Adrenal gland (tissue), 12 donors: ENCODE measurements around the gene DOCK3. TPM values are rescaled to one million over a fixed set of nuclear protein-coding genes. Genes with fewer than 3 reads are reported as not detected.
"Not testable (repeated sequence)": the region's sequence is repeated elsewhere in the genome, so short reads cannot be mapped to it uniquely, and the experiment has no call there.

Experiments used
- DNase-seq, 7 donors: peaks; one replicate each; pipeline ENCODE4 v3.0.0-alpha.2; 2019 to 2020
- H3K27ac ChIP-seq, 5 donors: fragments of 200-600 bp; sonication (generic) in 4 of 5; 1 replicate in 3 of 5; 2 replicates in 2 of 5; pipeline versions ENCODE4 v1.5.1 to v1.8.0; 2016 to 2020; ENCODE audit warnings: mild to moderate bottlenecking in 1 of 5
- H3K27me3 ChIP-seq: fragments of 200-600 bp; 2 replicates; pipeline ENCODE4 v1.8.0; 2021
- H3K36me3 ChIP-seq, 2 donors: fragments of 200-600 bp; replicated peaks in 1 of 2; 1 replicate in 1 of 2; 2 replicates in 1 of 2; pipeline versions ENCODE4 v1.5.1 to v1.8.0; 2018 to 2022
- H3K4me1 ChIP-seq, 2 donors: fragments of 200-600 bp; replicated peaks in 1 of 2; 1 replicate in 1 of 2; 2 replicates in 1 of 2; pipeline versions ENCODE4 v1.5.1 to v1.8.0; 2018 to 2021
- H3K4me3 ChIP-seq, 4 donors: fragments of 200-600 bp; sonication (generic) in 3 of 4; one replicate each; pipeline ENCODE4 v1.5.1; 2016 to 2018
- H3K9me3 ChIP-seq, 3 donors: fragments of 200-600 bp; sonication (generic) in 1 of 3; replicated peaks in 1 of 3; 1 replicate in 2 of 3; 2 replicates in 1 of 3; pipeline versions ENCODE4 v1.5.1 to v1.8.0; 2016 to 2021
- CTCF ChIP-seq, 6 experiments: fragments of 450-650 bp in 4 of 6; fragments of 200-600 bp in 2 of 6; sonication (generic) in 1 of 6; IDR thresholded peaks; 1 replicate in 5 of 6; 2 replicates in 1 of 6; pipeline versions ENCODE4 v1.5.1 to v1.8.0; 2016 to 2021; ENCODE audit warnings: antibody characterized with exemption in 6 of 6, mild to moderate bottlenecking in 2 of 6, moderate library complexity in 1 of 6
- POLR2A ChIP-seq, 2 donors: fragments of 450-650 bp; IDR thresholded peaks; one replicate each; pipeline ENCODE4 v1.6.1; 2017; ENCODE audit warnings: antibody characterized with exemption in 2 of 2, mild to moderate bottlenecking in 2 of 2, moderate library complexity in 1 of 2
- WGBS, 4 donors: extraction: QIAGEN DNeasy Blood & Tissue Kit in 2 of 4; methylation state at CpG; one replicate each; pipeline versions ENCODE4 v1.1.5 to v1.1.7; 2013 to 2017; 5-methylcytosine and 5-hydroxymethylcytosine counted together
- intact Hi-C, 2 donors: fragments of 100-400 bp; cut with DNase I; formaldehyde crosslinking; loops; one replicate each; pipeline versions ENCODE4 v1.14.1 to v1.15.0; 2022 to 2023
- polyA plus RNA-seq, 3 donors: library from polyadenylated mRNA; stranded (reverse); fragments of 200-250 nt in 2 of 3; fragments of 350-450 nt in 1 of 3; fragmentation: Illumina TruSeq in 1 of 3; extraction: RNeasy Lipid Tissue Mini Kit (QIAGEN cat#74804) in 1 of 3; gene quantifications; one replicate each; pipeline ENCODE4 v1.2.3, GENCODE V29; 2013 to 2014
- total RNA-seq, 9 donors: library from RNA; depleted of rRNA in 4 of 9; stranded (reverse); fragments of >200 nt in 4 of 9; fragments of 120-200 nt in 1 of 9; fragmentation: NEBNext Ultra II Directional in 1 of 9; extraction: Animal tissue kit (Norgen Biotek cat#: 25700) in 1 of 9; gene quantifications; one replicate each; pipeline versions ENCODE4 v1.1.0 to v1.2.4, GENCODE V29; 2013 to 2023
- donor health status: healthy with polysubstance abuse.
- donor health status: Bipolar disorder and iron deficiency.
- donor health status: DM: yes; HTN: yes; CAD: no.
- donor health status: DM: no; HTN: no; CAD: no.
- donor health status: DM: no; HTN: no; CAD: no.
- donor health status: DM: yes; HTN: yes; CAD: no.

DOCK3 gene
- total and polyA plus RNA-seq, 12 donors: 0.72 to 8.6 (median 2.9) TPM

GRCh38 chr3:50819882-50820281 lies 145.2 kb downstream of the DOCK3 start:
- no peaks in the 10 kb centered on the region for H3K36me3 ChIP-seq
- no peak overlapping the region for H3K27ac ChIP-seq
- no peaks in the 10 kb centered on the region for H3K27me3 ChIP-seq
- H3K9me3 ChIP-seq: no peaks in the 10 kb centered on the region
- no peaks in the 10 kb centered on the region for H3K4me1 ChIP-seq
- intact Hi-C loops: no loop called here
- WGBS, 4 donors: 86 to 98% (median 92%) methylated on average over 5 of the region's 5 CpGs
- no peak overlapping the region for H3K4me3 ChIP-seq
- DNase-seq: no peak
- TF ChIP-seq POLR2A (IDR thresholded peaks at IDR 0.05) (no peak), CTCF (IDR thresholded peaks at IDR 0.05) (no peak)

DNA sequence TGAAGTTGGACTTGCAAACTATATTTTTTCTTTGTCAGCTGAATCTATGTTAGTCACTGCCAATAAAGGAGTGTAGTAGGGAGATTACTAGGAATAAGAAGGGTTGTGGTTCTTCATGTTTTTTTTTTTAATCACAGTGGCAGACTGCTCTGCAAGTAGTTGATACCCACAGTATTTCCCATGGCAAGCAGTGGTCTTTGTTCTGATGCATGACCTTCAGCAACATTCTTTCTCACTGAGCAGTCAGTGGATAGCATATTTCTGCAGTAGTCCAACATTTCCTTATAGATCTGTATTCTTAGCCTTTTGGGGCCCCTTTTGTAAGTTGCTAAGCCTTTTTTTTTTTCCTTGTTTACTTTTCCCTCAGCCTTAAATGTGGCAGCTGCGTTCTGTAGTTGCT lies 151.1 kb downstream of the DOCK3 start:
- Histone ChIP-seq H3K4me1 (no peaks in the 10 kb centered on the region), H3K4me3 (no peak overlapping the region), H3K27me3 (no peaks in the 10 kb centered on the region), H3K36me3 (no peaks in the 10 kb centered on the region), H3K27ac (no peak overlapping the region), H3K9me3 (no peaks in the 10 kb centered on the region)
- DNase-seq: no peak
- intact Hi-C loops: no loop called here
- TF ChIP-seq POLR2A (IDR thresholded peaks at IDR 0.05) (no peak), CTCF (IDR thresholded peaks at IDR 0.05) (no peak)
- WGBS, 4 donors: 65 to 85% (median 74%) methylated on average over 1 of the region's 1 CpG

- intact Hi-C loops: no loop called here
- H3K4me1 ChIP-seq: no peaks in the 10 kb centered on the region
- no peaks in the 10 kb centered on the region for H3K9me3 ChIP-seq
- no peak overlapping the region for H3K27ac ChIP-seq
- TF ChIP-seq CTCF (IDR thresholded peaks at IDR 0.05) (no peak), POLR2A (IDR thresholded peaks at IDR 0.05) (no peak)
- H3K36me3 ChIP-seq: no peaks in the 10 kb centered on the region
- no peak overlapping the region for H3K4me3 ChIP-seq
- H3K27me3 ChIP-seq: no peaks in the 10 kb centered on the region
- 84 to 92% (median 88%) methylated on average over 3 of the region's 3 CpGs for WGBS, 4 donors
- no peak for DNase-seq
Observed at GRCh38 chr3:50830451-50830850, 155.7 kb downstream of the DOCK3 start.

- intact Hi-C loops, H3K27me3 ChIP-seq, DNase-seq, H3K4me1 ChIP-seq, H3K27ac ChIP-seq, H3K9me3 ChIP-seq, H3K36me3 ChIP-seq, H3K4me3 ChIP-seq: not testable (repeated sequence)
- WGBS, 4 donors: 90 to 98% (median 96%) methylated on average over 2 of the region's 2 CpGs
Observed at GRCh38 chr3:50831009-50831408, 156.3 kb downstream of the DOCK3 start.

- no peak for TF ChIP-seq POLR2A (IDR thresholded peaks at IDR 0.05)
- no peaks in the 10 kb centered on the region for H3K9me3 ChIP-seq
- 56 to 97% (median 74%) methylated on average over 1 of the region's 1 CpG for WGBS, 4 donors
- no peaks in the 10 kb centered on the region for H3K27me3 ChIP-seq
- no peaks in the 10 kb centered on the region for H3K4me1 ChIP-seq
- no peak overlapping the region for H3K4me3 ChIP-seq
- no peak overlapping the region for H3K27ac ChIP-seq
- intact Hi-C loops: no loop called here
- DNase-seq: no peak
- no peaks in the 10 kb centered on the region for H3K36me3 ChIP-seq
Observed at GRCh38 chr3:50840983-50841489, 166.3 kb downstream of the DOCK3 start.
